ENCODE results near the gene PPP1R15B. TPM values are rescaled to one million over a fixed set of nuclear protein-coding genes. Genes with fewer than 3 reads are reported as not detected.

The PPP1R15B gene
- total and polyA plus RNA-seq, 2 experiments from 2014 or later: 34.0 to 77.0 TPM

DNA sequence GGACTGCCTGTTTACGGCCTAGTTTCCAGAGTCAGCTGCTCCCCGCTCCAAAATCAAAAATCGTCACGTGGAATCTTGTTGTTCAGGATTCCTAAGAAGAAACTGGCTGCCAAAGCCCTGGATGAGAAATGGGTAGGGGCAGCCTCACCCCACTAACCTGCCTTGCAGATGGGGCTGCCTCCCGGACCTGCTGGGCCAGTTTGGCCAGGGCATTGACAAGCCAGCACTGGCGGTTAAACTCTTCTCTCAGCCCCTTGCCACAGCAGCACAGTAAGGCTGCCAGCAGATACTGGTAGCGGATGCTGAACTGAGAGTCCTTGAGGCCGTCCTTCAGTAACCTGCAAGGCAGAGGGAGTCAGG is 31.6 kb upstream of the PPP1R15B start:
- WGBS (ENCODE audit: low lambda C conversion rate, missing lambda C conversion rate): 82% methylated on average over 8 of the region's 8 CpGs
- TF ChIP-seq, protein P1, sequence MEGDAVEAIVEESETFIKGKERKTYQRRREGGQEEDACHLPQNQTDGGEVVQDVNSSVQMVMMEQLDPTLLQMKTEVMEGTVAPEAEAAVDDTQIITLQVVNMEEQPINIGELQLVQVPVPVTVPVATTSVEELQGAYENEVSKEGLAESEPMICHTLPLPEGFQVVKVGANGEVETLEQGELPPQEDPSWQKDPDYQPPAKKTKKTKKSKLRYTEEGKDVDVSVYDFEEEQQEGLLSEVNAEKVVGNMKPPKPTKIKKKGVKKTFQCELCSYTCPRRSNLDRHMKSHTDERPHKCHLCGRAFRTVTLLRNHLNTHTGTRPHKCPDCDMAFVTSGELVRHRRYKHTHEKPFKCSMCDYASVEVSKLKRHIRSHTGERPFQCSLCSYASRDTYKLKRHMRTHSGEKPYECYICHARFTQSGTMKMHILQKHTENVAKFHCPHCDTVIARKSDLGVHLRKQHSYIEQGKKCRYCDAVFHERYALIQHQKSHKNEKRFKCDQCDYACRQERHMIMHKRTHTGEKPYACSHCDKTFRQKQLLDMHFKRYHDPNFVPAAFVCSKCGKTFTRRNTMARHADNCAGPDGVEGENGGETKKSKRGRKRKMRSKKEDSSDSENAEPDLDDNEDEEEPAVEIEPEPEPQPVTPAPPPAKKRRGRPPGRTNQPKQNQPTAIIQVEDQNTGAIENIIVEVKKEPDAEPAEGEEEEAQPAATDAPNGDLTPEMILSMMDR (IDR thresholded peaks at IDR 0.05; ENCODE audit: poor library complexity): no peak
- no peak for TF ChIP-seq EZH2 (IDR thresholded peaks at IDR 0.05; ENCODE audit: borderline replicate concordance)
- TF ChIP-seq EZH2phosphoT487 (IDR thresholded peaks at IDR 0.05; ENCODE audit: low read depth, severe bottlenecking, unreplicated experiment): no peak
- Histone ChIP-seq H3K9me3 (ENCODE audit: low read depth) (no peaks in the 10 kb centered on the region), H3K27me3 (no peaks in the 10 kb centered on the region), H3K27ac (peak overlapping the region; percentile 31), H2AFZ (no peak overlapping the region), H3K4me1 (ENCODE audit: insufficient read depth) (no peaks in the 10 kb centered on the region), H3K9me2 (replicated peaks; ENCODE audit: insufficient read depth) (no peaks in the 10 kb centered on the region), H3K79me2 (no peaks in the 10 kb centered on the region), H3K4me3 (no peak overlapping the region), H3K4me2 (no peak overlapping the region), H3K36me3 (replicated peaks; ENCODE audit: insufficient read depth, low read depth) (no peaks in the 10 kb centered on the region), H4K20me1 (ENCODE audit: insufficient read depth, poor library complexity, severe bottlenecking) (no peaks in the 10 kb centered on the region)
- peak; percentile 40 for DNase-seq (ENCODE audit: low spot score)

DNA sequence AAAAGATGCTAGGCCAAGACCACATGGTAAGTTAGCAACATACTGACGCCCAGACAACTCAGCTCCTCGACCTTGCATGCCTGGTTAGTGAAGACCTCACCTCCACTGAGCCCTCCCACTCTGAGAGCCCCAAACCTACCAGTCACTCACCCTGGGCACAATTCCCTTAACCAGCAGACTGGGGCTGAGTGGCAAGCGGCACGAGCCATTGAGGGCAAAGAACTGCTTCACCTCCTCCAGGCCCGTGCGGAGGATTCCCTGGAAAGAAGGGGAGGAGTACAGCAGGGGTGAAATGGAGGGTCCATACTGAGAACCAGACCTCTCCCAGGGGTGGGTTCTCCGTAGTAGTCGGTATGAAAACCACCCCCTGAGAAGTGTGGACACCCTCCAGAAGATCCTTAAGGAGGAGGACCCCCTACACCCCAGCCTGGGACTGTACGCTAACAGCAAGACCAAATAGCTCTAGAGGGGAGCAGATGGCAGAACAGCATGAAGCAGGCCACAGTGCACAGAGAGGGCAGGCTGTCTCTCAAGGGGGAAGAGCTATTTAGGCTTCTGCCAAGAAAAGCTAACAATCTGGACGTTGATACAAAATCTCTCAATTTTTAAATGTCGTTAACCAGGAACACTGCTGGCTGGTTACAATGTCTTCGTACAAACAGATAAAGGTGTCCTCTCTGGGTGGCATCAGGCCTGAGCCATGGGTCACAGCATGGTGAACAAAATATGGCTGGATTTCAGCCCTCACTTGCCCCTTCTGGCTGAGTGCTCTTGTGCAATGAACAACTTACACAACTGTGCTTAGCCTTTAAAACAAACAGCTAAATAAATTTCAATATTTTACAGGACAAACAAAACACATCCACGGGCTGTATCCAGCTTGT is 31.0 kb upstream of the PPP1R15B start:
- Histone ChIP-seq H4K20me1 (ENCODE audit: insufficient read depth, poor library complexity, severe bottlenecking) (no peaks in the 10 kb centered on the region), H3K9me3 (ENCODE audit: low read depth) (no peaks in the 10 kb centered on the region), H3K36me3 (replicated peaks; ENCODE audit: insufficient read depth, low read depth) (no peaks in the 10 kb centered on the region), H3K79me2 (no peaks in the 10 kb centered on the region), H3K4me1 (ENCODE audit: insufficient read depth) (no peaks in the 10 kb centered on the region), H3K4me3 (no peak overlapping the region), H3K27ac (peak overlapping the region; percentile 63), H3K27me3 (no peaks in the 10 kb centered on the region), H2AFZ (no peak overlapping the region), H3K4me2 (no peak overlapping the region), H3K9me2 (replicated peaks; ENCODE audit: insufficient read depth) (no peaks in the 10 kb centered on the region)
- TF ChIP-seq, protein P1 (IDR thresholded peaks at IDR 0.05; ENCODE audit: poor library complexity): no peak
- TF ChIP-seq EZH2 (IDR thresholded peaks at IDR 0.05; ENCODE audit: borderline replicate concordance) (no peak), EZH2phosphoT487 (IDR thresholded peaks at IDR 0.05; ENCODE audit: low read depth, severe bottlenecking, unreplicated experiment) (no peak)
- 93% methylated on average over 13 of the region's 13 CpGs for WGBS (ENCODE audit: low lambda C conversion rate, missing lambda C conversion rate)
- DNase-seq (ENCODE audit: low spot score): no peak

DNA sequence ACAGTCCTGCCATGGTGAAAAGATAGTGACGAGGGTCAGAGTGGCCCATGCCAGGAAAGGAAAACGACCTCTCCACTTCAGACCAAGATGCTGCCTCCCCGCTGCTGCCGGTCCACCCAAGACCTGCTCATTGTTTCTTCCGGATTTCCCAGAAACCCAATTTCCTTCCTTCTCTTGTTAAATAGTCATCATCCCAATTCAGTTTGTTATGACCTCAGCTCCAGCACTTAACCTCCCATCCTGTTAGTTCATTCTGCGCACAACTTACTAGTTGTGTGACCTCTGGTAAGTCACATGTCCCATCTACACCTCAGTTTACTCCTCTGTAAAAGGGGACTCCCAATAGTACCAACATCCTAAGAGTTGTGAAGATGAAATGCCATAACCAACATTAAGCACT is 29.9 kb upstream of the PPP1R15B start:
- no peaks in the 10 kb centered on the region for H3K9me3 ChIP-seq (ENCODE audit: low read depth)
- DNase-seq (ENCODE audit: low spot score): no peak
- H3K4me3 ChIP-seq: no peak overlapping the region
- TF ChIP-seq EZH2phosphoT487 (IDR thresholded peaks at IDR 0.05; ENCODE audit: low read depth, severe bottlenecking, unreplicated experiment): no peak
- TF ChIP-seq, protein P1 (IDR thresholded peaks at IDR 0.05; ENCODE audit: poor library complexity): no peak
- TF ChIP-seq EZH2 (IDR thresholded peaks at IDR 0.05; ENCODE audit: borderline replicate concordance): no peak
- H2AFZ ChIP-seq: no peak overlapping the region
- H3K36me3 ChIP-seq (replicated peaks; ENCODE audit: insufficient read depth, low read depth): no peaks in the 10 kb centered on the region
- 98% methylated on average over 6 of the region's 6 CpGs for WGBS (ENCODE audit: low lambda C conversion rate, missing lambda C conversion rate)
- no peaks in the 10 kb centered on the region for H3K4me1 ChIP-seq (ENCODE audit: insufficient read depth)
- no peaks in the 10 kb centered on the region for H4K20me1 ChIP-seq (ENCODE audit: insufficient read depth, poor library complexity, severe bottlenecking)
- no peaks in the 10 kb centered on the region for H3K79me2 ChIP-seq
- H3K27me3 ChIP-seq: no peaks in the 10 kb centered on the region
- no peaks in the 10 kb centered on the region for H3K9me2 ChIP-seq (replicated peaks; ENCODE audit: insufficient read depth)
- H3K27ac ChIP-seq: no peak overlapping the region
- H3K4me2 ChIP-seq: no peak overlapping the region
